GM21447 (cell line): Measurements from ENCODE around the gene RIPPLY2.
"Not testable (repeated sequence)": the region's sequence is repeated elsewhere in the genome, so short reads cannot be mapped to it uniquely, and the experiment has no call there.

Source experiments
- ATAC-seq: cut with Tn5 transposase; IDR thresholded peaks from one replicate; pipeline ENCODE4 v1.9.1; 2021; ENCODE audit not compliant: unreplicated experiment

The RIPPLY2 gene, protein sequence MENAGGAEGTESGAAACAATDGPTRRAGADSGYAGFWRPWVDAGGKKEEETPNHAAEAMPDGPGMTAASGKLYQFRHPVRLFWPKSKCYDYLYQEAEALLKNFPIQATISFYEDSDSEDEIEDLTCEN

DNA sequence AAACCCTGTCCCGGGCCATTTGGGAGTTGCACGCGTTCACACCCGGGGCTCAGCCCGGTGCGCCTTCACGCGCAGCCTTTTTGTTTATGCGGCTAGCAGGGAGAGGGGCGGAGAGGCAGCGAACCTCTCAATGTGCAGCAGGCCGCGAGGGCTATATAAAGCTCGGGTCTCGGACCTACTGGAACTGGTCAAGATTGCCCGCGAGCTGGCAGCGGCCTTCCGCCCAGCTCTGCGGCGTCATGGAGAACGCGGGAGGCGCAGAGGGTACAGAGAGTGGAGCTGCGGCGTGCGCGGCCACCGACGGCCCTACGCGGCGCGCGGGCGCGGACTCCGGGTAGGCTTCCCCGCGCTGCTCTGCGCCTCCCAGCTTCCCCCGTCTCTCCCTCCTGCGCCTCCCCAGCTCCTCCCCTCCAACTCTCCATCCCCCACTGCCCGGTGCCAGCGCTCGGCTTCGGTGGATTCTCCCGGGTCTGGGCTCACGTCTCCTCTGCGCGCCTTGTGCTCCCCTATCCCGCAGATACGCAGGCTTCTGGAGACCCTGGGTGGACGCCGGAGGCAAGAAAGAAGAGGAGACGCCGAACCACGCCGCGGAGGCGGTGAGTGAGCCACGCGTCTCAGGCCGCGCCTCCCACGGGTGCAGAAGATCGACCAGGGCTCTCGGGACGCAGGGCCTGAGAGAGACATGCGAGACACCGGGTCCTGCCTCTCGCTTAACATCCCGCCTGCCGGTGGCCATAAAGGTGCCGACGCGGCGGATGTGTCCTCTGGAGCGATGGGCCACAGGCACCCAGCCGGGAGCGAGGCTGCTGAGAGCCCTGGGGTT, at the start of gene RIPPLY2:
RIPPLY2 (plus strand) TSS at position 183 of the 823 bp plus-strand sequence; CDS start at position 240, 57 bp downstream.
- peak; percentile 62 for ATAC-seq

DNA sequence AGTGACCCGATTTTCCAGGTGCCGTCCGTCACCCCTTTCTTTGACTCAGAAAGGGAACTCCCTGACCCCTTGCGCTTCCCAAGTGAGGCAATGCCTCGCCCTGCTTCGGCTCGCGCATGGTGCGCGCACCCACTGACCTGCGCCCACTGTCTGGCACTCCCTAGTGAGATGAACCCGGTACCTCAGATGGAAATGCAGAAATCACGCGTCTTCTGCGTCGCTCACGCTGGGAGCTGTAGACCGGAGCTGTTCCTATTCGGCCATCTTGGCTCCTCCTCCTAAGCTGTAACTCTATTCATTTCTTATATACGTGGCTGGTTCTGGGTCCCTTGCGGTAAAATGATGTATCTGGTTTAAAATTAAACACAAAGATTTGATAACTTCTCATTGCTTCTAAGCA, 49.7 kb upstream of the RIPPLY2 start:
- ATAC-seq: not testable (repeated sequence)

DNA sequence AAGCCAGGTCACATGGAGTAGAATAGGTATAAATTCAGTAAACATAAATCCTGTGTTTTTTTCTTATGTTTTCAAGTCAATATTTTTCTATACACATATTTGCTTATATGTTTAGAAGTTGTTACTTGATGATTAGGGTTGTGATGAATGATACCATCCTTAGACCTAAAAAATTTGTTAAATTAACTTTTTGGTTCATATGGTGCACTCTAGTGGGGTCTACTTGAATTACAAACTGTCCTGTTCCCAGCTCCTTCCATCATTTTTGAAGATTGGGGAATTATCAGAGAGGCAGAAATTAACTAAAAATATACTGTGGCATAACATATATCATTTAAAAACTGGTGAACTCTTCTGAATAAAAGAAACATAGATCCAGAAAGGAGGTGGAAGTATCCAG, 48.3 kb upstream of the RIPPLY2 start:
- no peak for ATAC-seq

DNA sequence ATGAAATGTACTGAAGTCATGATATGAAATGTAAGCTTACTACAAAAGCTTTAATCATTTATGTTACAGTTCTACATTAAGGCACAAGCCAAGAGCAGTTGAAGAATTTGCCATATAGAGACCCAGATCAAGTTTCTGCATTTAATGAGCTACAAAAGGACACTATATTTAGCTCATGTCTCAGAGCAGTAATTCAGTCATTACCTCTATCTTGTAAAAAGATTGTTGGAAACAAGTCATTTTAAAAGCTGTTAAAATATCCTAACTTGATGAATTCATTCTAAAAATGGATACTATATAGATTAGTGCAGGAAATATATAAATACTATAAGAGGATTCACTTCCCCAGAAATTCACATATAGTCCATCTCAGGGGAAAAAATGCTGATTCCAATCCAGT, 45.2 kb upstream of the RIPPLY2 start:
- ATAC-seq: no peak

DNA sequence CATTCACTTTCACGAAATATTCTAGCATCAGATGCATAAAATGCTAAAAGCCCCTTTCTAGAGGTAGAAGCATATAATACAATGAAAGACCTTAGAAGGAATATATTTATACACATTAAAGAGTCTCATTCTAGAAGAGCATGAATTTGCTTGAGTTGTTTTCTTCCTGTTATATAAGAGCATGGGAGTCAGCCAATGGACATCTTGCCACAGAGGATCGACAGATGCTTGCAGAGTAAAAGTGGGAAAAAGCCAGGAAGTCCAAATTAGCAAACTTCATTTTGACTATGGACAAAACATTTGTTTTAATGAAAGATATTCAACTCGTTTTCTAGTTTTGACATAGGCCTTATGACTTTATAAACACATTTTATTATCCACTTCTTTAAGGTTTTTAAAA, 44.2 kb upstream of the RIPPLY2 start:
- ATAC-seq: no peak

DNA sequence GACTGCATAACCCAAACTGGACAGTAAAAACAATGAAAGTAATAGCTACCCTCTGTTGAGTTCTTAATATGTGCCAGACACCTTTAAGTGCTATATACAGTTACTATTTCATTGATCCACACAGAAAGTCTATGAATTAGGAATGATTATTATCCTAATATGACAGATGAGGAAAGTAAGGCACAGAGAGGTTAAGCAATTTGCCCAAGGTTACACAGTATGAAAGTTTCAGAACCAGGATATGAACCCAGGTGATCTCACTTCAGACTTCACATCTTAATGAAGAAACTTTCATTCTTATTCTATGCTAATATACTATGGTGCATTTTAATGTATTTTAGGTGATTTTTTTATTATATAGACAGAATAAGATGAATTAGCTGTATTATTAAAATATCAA, 40.6 kb upstream of the RIPPLY2 start:
- ATAC-seq: no peak

DNA sequence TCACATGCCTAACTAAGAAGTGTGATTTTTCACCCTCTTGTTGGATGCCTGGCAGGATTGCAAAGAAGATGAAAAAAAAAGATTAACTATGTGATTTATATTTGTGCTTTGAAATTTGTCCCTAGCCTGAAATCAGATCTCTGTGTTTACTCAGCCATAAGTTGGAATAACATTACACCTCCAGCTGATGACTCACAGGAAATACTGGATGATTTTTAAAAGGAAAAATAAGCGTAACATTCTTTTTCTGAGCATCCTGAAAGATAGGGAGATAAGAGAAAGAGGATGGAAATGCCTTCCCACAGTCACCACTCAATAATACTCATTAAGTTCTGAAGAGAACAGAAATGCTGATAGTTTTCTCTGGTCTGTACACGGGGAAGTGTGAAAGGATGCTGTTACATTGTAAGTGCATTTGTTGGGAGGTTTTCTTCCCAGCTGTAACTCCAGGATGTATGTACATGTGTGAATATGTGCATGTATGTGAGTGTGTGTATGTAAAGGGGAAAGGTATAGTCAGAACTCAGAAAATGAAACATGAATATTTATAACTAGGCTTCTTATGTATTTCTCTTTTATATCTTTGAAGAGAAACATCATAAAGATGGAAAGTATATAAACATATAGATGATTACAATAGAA, 37.4 kb upstream of the RIPPLY2 start:
- no peak for ATAC-seq

DNA sequence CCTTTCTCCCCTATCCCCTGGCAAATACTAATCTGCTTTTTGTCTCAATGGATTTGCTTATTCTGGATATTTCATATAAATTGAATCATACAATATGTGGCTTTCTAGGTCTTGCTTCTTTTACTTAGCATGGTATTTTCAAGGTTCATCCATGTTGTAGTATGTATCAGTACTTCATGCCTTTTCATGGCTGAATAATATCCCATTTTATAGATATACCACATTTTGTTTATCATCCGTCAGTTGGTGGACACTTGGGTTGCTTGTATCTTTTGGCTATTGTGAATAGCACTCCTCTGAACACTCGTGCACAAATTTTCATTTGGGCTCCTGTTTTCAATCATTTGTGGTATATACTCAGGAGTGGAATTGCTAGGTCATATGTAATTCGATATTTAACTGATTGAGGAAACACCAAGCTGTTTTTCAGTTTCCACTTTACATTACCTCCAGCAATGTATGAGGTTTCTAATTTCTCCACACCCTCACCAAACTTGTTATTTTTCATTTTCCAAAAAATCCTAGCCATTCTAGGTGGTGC, 30.5 kb upstream of the RIPPLY2 start:
- ATAC-seq: no peak

DNA sequence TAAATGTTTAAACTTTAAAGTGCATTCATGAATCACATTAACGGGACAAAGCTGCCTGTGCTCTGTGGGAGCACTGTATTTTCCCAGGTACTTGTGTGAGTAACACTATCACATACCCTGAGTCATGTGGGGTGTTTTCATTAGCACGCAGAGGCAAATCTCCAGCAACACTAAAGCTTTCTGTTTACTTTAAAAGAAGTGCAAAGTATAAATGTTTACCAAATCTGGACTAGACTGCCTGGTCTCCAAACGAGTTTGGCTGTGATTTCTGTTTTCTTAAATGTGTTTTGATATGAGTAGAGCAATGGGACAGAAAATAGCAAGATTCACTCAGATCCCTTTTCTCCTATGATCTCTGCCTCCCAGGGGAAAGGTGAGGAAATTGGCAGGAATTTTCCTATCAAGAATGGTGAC, 28.8 kb upstream of the RIPPLY2 start:
- ATAC-seq: no peak

DNA sequence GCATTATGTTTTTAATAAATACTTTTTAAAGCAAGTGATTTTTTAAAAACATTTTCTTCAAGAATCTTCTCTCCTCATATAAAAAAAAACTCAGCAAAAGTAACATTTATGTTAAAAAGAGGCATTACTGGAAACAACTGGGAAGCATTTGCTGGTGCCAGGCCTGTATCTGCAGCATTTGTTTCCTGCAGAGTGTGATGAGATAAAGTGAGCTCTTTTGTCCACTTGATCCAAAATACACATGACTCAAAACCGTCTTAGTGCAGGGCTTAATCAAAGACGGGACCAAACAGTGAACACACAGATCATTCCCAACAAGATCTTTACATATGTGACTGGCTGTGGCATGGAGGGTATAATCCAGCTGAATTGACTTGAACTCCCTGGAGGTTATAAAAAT, 28.3 kb upstream of the RIPPLY2 start:
- ATAC-seq: no peak

DNA sequence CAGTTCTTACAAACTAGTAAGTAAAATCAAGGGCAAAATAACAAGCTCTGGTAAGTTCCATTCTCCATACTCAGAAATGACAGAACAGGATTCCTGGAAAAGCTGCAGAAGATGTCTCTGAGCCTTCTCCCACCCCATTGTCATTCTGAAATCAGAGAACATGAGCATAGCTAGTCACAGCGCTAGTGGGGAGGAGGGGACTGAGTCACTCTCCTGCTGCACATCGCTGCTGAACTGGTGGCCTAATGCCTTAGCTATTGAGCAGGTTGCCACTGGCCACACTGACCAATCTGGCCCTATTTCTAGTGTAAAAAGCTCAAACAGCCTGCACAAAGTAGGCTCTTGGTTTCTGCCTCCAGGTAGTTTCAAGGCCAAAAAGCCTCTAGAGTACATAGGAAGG, 26.1 kb upstream of the RIPPLY2 start:
- ATAC-seq: no peak

DNA sequence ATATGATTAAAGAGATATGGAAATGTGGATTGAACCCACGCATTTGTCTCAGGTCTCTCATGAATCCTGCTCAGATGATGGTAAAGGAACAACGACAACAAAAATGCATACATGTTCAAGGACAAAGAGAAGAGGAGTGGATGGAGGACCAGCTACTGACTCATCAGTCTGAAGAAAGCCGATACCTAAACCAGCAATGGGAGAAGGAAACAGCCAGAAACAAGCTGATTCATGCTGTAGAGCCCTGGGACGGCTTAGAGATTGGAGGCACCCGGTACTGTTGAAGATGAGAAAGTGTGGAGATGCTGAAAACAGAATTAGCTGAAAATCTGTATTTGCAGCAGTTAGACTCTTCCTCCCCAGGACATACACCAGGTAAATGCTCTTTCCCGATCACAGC, 14.4 kb upstream of the RIPPLY2 start:
- no peak for ATAC-seq

DNA sequence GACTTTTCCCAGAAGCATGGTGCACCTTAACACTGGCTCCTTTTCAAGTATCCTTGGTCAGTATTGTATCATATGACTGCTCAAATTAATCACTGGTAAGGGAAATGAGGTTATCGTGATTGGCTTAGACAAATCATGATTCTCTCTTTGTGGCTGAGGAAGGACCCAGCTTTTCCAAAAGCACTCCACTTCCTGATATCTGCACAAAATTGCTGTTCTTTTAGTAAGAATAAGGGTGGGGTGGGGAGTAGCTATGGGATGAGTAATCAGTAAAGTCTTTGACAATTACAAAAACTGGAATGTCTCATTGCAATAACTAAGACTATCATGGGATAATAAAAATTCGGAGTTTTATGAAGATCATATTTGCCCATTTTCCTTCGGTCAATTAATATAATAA, 9.0 kb upstream of the RIPPLY2 start:
- no peak for ATAC-seq

DNA sequence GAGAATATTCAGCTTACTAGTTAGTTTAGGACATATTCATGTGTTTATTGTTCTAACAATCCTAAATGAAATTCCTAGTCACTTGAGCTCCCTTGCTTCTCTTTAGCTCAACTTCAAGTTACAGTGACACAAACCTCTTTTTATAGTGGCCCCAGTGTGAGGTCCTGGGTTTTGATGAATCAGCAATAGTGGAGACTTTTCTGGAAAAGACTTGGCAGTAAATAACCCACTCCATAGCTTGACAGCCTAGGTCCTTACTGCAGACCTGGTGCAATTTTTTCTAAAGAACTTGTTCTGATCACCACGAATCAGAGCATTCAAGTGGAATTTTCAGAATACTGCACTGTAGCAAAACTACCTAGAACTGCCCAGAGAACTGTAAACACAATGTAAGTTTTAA, 6.9 kb upstream of the RIPPLY2 start:
- ATAC-seq: no peak

DNA sequence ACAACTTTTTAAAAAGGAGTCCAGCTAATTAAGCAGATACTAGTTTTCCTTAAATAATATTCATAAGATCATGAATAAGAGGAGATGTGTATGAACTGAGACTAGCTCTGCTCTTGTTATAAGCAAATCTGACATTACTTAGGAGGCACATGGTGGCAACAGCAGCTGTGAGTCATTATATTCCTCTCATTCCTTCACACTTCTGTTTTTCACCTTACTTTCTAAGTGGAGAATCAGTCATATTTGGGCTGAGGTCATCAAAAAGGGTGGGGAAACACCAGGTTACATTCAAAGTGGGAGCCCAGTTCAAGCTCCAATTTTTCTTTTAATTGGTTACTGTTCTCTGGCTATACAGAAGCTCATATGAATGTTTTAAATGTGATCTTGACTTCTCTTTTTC, 6.0 kb upstream of the RIPPLY2 start:
- ATAC-seq: peak; percentile 83

DNA sequence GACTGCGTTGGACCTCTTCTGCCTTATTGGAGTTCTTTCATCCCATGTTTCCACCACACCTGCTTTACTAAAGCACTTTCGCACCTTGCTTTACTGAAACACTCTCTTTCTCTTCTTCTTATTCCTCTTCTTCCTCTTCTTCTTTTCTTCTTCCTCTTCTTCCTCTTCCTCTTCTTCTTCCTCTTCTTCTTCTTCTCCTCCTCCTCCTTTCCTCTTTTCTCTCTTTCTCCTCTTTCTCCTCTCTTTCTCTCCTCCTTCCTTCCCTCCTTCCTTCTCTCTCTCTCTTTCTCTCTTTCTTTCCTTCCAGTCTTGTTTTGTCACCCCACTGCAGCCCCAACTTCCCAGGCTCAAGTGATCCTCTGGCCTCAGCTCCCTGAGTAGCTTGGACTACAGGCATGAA, 4.0 kb upstream of the RIPPLY2 start:
- ATAC-seq: no peak

DNA sequence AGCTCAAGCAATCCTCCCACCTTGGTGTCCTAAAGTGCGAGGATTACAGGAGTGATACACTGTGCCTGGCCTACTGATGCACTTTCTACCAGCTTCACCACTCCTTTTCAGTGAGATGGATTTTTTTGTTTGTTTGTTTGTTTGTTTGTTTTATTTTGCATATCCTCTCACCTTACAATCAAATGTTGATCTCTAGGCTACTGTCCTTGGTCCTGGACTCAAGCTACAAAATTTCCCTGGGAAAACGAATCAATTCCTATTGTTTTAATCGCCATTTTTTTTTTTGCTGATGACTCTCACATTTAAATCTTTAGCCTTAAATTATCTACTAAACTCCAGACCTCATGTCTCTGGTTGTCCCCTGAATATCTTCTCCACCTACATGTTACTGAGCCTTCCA, 3.5 kb upstream of the RIPPLY2 start:
- no peak for ATAC-seq

DNA sequence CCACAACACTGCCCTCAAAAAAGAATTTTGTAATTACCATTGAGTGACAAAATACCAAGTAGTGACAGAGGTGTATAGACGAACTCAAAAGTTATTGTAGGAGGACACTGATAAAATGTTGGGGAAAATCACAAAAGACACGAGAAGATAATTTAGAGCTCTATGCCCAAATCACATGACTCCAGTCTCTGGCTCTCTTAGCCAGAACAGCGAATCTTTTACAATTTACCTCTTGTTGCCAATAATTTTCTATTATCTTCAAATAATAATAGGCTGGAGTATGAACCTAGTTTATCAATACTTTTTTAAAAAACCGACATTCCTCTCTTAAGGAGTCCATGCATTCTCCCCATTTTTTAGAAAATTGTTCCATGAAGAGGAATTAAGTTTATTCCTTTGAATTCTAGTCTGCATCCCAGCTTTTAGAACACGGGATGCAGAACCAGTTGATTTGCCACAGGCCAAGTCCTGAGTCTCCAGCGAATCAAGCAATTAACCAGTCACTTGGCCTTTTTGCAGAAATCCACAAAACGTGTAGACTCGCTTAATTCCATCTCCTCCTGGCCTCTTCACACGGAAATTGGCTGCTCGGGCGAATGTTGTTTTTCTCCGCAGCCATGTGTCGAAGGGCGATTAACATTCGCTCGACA, 507 bp upstream of the RIPPLY2 start:
- no peak for ATAC-seq

DNA sequence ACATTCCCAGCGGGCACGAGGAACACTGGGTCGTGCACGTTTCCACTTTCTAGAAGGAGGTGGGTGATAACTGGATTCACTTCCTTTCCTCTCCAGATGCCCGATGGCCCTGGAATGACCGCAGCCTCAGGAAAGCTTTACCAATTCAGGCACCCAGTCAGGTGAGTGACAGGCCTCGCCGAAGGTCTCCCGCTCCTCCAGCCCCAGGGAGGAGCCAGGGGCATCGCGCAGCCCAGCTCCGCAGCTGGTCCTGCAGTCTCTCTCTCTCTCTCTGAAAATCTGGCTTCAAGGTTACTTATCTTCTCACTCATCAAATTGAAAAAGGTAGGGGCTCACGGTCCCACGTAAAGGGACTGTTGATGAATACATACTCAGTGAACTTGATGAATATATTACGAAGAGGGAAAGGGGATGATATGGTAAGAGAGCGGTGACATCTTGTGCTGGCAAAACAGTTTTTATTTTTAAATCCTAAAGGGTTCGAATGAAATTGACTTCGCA, 891 bp downstream of the RIPPLY2 start:
- ATAC-seq: no peak

DNA sequence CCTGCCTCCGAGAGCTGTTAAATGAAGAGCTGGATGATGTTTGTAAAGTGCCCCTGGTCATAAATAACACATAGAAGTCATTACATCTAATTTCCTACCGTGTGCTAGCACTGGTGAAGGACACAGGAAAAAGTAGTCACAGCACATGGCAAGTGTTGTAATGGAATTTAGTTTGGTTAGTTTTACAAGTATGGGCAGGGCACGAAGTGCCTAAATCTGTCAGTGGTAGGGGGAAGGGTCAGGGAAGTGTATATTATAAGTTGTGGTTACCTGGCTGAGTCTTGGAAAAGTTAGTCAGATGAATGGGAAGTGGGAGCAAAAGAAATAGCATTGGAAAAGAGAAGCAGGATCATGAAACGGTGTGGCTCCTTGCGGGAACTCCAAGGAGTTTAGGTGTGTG, 1.6 kb downstream of the RIPPLY2 start:
- no peak for ATAC-seq
